Kidney (tissue), 14 donors: ENCODE measurements around the gene NHLH2. TPM values are rescaled to one million over a fixed set of nuclear protein-coding genes. Genes with fewer than 3 reads are reported as not detected.

Experiments
- DNase-seq, 5 donors: peaks; one replicate each; pipeline ENCODE4 v3.0.0-alpha.2; 2013 to 2020
- FAIRE-seq: peaks from 2 replicates; lab custom pipeline; 2012; peaks lifted over from hg19 to GRCh38; lab: Jason Lieb, UNC
- H3K27ac ChIP-seq, 2 donors: one replicate each; pipeline ENCODE4 v1.7.0; 2013; ENCODE audit warnings: low read depth in 2 of 2, low read length in 2 of 2, inconsistent platforms in 1 of 2
- H3K27me3 ChIP-seq: one replicate; pipeline ENCODE4 v1.7.1; 2013; ENCODE audit warnings: low read length, inconsistent platforms; ENCODE audit not compliant: control insufficient read depth, insufficient read depth
- H3K36me3 ChIP-seq, 3 donors: one replicate each; pipeline versions ENCODE4 v1.7.0 to v1.7.1; 2013; ENCODE audit warnings: low read length in 3 of 3, control low read depth in 1 of 3, inconsistent platforms in 1 of 3; ENCODE audit not compliant: insufficient read depth in 3 of 3, control insufficient read depth in 2 of 3
- H3K4me1 ChIP-seq, 3 donors: one replicate each; pipeline versions ENCODE4 v1.7.0 to v1.7.1; 2013; ENCODE audit warnings: low read length in 3 of 3, inconsistent platforms in 1 of 3, low read depth in 1 of 3; ENCODE audit not compliant: control insufficient read depth in 2 of 3, insufficient read depth in 2 of 3
- H3K4me3 ChIP-seq, 3 donors: one replicate each; pipeline versions ENCODE4 v1.7.0 to v1.8.1; 2013; ENCODE audit warnings: low read length in 3 of 3, control low read depth in 1 of 3, inconsistent platforms in 1 of 3
- H3K9ac ChIP-seq, 3 donors: one replicate each; pipeline versions ENCODE4 v1.7.0 to v1.7.1; 2013; ENCODE audit warnings: low read length in 3 of 3, control low read depth in 1 of 3, inconsistent platforms in 1 of 3
- H3K9me3 ChIP-seq, 3 donors: one replicate each; pipeline versions ENCODE4 v1.7.0 to v1.7.1; 2013; ENCODE audit warnings: low read length in 3 of 3, control low read depth in 1 of 3, inconsistent platforms in 1 of 3; ENCODE audit not compliant: control insufficient read depth in 2 of 3, insufficient read depth in 1 of 3
- intact Hi-C: fragments of 100-400 bp; cut with DNase I; formaldehyde crosslinking; loops from one replicate; pipeline ENCODE4 v1.11.1; 2022
- polyA plus RNA-seq: library from polyadenylated mRNA; stranded (reverse); fragments of 350-450 nt; fragmentation: Illumina TruSeq; extraction: RNeasy Lipid Tissue Mini Kit (QIAGEN cat#74804); gene quantifications from one replicate; pipeline ENCODE4 v1.2.3, GENCODE V29; 2014; ENCODE audit warnings: low read depth, low replicate concordance; ENCODE audit not compliant: insufficient read depth
- total RNA-seq: library from RNA; stranded (reverse); fragmentation: NEBNext Ultra II Directional; extraction: Animal tissue kit (Norgen Biotek cat#: 25700); gene quantifications from one replicate; pipeline ENCODE4 v1.2.1, GENCODE V29; 2021
- TF ChIP-seq, protein P1 (sequence below): IDR thresholded peaks from 3 replicates; pipeline ENCODE4 v1.5.1; 2012; ENCODE audit warnings: mild to moderate bottlenecking, moderate library complexity, borderline replicate concordance; ENCODE audit not compliant: insufficient read depth; ENCODE audit errors: extremely low read depth
- donor health status: control.
- donor health status: control.
- donor health status: control.
- donor health status: control.
- donor health status: control.
- donor health status: DM: yes; HTN: yes; CAD: no.
- donor health status: Normal renal cell carcinoma (clear cell type).

The NHLH2 gene
- total and polyA plus RNA-seq, 2 donors from 2014 or later: not detected

DNA sequence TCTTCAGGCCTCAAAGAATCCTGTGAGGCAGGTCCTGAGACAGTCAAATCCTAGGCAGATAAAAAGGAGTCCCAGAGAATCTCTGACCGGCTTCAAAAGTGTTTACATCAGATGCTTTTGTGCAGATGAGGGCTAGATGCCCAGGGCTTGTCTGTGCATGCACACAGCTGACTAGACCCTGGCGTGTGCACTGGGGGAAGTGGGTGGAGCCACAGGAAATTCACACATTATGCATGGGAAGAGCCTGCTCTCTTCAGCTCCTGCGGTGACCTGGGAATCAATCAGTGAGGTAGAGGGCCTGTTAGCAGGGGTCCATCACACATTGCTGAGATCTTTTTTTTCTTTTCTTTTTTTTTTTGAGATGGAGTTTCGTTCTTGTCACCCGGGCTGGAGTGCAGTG, 36.6 kb upstream of the NHLH2 start:
- intact Hi-C loops: no loop called here
- FAIRE-seq: no peak

DNA sequence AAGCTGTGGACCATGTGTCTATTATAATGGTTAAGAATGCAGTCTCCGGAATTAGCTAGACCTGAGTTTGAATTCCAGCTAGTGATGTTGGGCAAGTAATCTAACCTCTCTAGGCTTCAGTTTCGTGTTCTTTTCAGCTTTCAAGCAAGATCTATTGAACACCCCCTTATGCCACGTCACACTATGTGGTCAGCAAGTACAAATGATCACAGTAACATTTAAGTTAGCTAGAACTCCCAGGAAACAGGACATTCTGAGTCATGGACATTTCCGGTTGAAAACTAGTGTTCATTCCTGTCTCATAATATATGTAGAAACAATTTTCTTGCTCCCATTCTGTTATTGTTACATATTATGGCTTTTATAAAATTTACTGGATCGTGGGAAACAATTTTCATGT, 34.0 kb upstream of the NHLH2 start:
- DNase-seq (no peak), FAIRE-seq (no peak)
- Histone ChIP-seq H3K27me3 (no peaks in the 10 kb centered on the region), H3K27ac (no peak overlapping the region), H3K9me3 (no peaks in the 10 kb centered on the region), H3K4me3 (no peak overlapping the region), H3K9ac (no peak overlapping the region), H3K4me1 (no peaks in the 10 kb centered on the region), H3K36me3 (no peaks in the 10 kb centered on the region)
- intact Hi-C loops: no loop called here
- TF ChIP-seq, protein P1, sequence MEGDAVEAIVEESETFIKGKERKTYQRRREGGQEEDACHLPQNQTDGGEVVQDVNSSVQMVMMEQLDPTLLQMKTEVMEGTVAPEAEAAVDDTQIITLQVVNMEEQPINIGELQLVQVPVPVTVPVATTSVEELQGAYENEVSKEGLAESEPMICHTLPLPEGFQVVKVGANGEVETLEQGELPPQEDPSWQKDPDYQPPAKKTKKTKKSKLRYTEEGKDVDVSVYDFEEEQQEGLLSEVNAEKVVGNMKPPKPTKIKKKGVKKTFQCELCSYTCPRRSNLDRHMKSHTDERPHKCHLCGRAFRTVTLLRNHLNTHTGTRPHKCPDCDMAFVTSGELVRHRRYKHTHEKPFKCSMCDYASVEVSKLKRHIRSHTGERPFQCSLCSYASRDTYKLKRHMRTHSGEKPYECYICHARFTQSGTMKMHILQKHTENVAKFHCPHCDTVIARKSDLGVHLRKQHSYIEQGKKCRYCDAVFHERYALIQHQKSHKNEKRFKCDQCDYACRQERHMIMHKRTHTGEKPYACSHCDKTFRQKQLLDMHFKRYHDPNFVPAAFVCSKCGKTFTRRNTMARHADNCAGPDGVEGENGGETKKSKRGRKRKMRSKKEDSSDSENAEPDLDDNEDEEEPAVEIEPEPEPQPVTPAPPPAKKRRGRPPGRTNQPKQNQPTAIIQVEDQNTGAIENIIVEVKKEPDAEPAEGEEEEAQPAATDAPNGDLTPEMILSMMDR: no peak

More for the DNA sequence above, 36.6 kb upstream of the NHLH2 start:
- TF ChIP-seq, protein P1: no peak
- Histone ChIP-seq H3K4me3 (no peak overlapping the region), H3K9me3 (no peaks in the 10 kb centered on the region), H3K9ac (no peak overlapping the region), H3K27ac (no peak overlapping the region), H3K36me3 (no peaks in the 10 kb centered on the region), H3K27me3 (no peaks in the 10 kb centered on the region), H3K4me1 (no peaks in the 10 kb centered on the region)
- no peak for DNase-seq

DNA sequence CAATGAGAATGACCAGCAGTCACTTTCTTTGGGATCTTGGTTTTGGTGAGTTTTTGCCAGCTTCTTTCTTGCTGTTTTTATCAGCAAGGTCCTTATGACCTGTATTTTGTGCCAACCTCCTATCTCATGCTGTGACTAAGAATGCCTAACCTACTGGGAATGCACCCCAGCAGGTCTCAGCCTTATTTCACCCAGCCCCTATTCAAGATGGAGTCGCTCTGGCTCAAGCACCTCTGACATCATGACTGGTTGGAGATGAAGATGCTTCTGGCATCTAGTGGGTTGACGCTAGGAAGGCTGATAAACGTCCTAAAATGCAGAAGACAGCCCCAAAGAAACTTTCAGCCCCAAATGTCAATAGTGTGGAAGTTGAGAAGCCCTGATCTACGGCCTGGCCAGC, 33.6 kb upstream of the NHLH2 start:
- FAIRE-seq: no peak
- no peak for DNase-seq
- H3K36me3 ChIP-seq: no peaks in the 10 kb centered on the region
- TF ChIP-seq, protein P1: no peak
- H3K4me3 ChIP-seq: no peak overlapping the region
- H3K27ac ChIP-seq: no peak overlapping the region
- intact Hi-C loops: no loop called here
- H3K9me3 ChIP-seq: no peaks in the 10 kb centered on the region
- no peaks in the 10 kb centered on the region for H3K4me1 ChIP-seq
- H3K27me3 ChIP-seq: no peaks in the 10 kb centered on the region
- no peak overlapping the region for H3K9ac ChIP-seq

DNA sequence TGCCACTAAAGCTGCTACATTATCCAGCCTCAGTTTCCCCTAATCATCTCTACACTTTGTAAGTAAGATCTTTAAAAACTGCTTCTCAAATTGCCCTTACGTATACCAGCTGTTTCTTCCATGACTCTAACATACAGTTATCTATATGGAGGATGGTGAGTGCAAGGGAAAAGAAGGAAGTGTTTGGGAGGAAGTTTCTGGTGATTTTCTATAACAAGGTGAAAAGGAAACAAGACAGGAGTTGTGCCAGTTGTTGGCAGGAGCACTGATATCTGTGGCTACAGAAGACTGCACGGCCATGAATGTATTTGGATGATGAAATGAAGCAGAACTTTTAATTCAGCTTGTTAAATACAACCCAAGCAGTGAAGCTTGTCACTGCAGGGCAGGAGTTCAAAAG, 32.3 kb upstream of the NHLH2 start:
- Histone ChIP-seq H3K27me3 (no peaks in the 10 kb centered on the region), H3K4me1 (no peaks in the 10 kb centered on the region), H3K9ac (no peak overlapping the region), H3K27ac (no peak overlapping the region), H3K36me3 (no peaks in the 10 kb centered on the region), H3K4me3 (no peak overlapping the region), H3K9me3 (no peaks in the 10 kb centered on the region)
- no peak for DNase-seq
- TF ChIP-seq, protein P1: no peak
- intact Hi-C loops: no loop called here
- FAIRE-seq: no peak
